ENCODE results near the gene STX4.
A peak's percentile ranks its signal among the peaks of the same experiment; 100 is the strongest.

STX4 gene

DNA sequence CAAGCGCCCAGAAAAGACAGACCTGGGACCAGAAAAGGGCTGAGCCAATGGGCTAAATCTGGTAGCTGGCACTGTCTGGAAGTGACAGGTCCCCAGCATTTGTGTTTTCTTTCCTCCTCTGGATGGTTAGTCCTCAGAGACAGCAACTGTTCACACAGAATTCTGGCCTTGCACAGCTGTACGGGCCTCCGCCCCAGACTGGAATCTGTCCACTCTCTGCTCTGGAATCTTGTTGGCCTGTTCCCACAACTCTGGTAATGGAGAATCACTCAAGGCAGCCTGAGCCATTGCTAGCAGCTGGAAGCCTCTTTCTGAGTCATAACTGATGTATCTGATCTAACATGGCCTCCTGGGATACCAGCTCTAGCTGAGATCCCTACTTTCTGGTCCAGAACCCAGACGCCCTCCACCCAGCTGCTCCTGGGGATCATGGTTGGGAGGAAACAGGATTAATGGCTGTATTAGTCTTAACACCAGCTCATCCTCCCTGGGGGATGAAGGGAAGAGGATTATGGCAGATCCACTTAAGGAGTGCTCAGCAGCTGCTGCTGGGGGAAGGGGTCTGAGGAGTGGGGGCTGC lies 31.6 kb downstream of the STX4 start:
- DNase-seq (ENCODE audit: low read depth): peak; percentile 92

GRCh38 chr16:31067342-31067741 lies 34.0 kb downstream of the STX4 start:
- DNase-seq (ENCODE audit: low read depth): no peak

- peak; percentile 88 for DNase-seq (ENCODE audit: low read depth)
Observed at GRCh38 chr16:31071861-31072260, 38.5 kb downstream of the STX4 start.

- DNase-seq (ENCODE audit: low read depth): no peak
Observed at GRCh38 chr16:31072540-31073141, 39.3 kb downstream of the STX4 start.

DNA sequence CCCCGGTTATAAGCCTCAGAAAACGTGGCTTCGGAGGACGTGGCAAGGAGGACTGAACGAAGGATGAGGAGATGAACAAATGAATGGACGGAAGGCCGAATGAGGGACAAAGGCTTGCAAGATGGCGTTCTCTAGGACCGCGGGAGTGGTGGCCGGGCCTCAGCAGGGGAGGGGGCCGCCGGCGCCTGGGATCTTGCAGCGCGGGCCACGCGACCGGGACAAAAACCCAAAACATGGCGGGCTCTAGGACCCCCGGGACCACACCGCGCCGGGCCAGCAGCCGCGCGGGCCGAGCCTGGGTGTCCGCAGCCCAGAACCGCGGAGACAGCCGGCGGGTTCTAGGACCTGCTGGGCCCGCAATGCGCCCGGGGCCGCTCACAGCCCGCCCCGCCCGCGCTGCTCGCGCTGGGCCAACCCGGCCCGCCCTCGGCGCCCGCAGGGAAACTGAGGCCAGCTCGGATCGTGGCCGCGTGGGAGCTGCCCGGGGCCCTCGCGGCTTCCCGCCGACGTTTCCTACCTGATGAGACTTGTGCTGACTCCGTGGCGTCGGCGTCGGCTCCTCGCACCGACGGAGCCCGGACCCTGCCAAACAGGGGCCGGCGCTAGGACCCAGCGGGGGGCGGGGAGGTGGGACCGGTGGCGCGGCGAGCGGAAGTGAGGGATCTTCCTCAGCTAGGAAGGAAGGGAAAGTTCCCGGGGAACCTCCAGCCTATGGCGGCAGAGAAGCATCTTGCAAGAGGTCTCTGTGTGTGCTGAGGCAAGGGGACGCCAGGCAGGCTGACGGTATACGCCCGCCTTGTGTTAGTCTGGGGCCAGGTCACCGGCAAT lies 40.0 kb downstream of the STX4 start:
- DNase-seq (ENCODE audit: low read depth): peak; percentile 77

- DNase-seq (ENCODE audit: low read depth): peak; percentile 98
Observed at GRCh38 chr16:31073970-31074813, 40.8 kb downstream of the STX4 start, which contains the start of the genes ZNF646 and ZNF668. Gene ZNF646, plus strand, starts transcription at chr16:31074422. Its CDS starts 1,903 bp downstream, at chr16:31076325. Gene ZNF668, minus strand, starts transcription at chr16:31074240. Its CDS starts 9,781 bp downstream, at chr16:31064459.

DNA sequence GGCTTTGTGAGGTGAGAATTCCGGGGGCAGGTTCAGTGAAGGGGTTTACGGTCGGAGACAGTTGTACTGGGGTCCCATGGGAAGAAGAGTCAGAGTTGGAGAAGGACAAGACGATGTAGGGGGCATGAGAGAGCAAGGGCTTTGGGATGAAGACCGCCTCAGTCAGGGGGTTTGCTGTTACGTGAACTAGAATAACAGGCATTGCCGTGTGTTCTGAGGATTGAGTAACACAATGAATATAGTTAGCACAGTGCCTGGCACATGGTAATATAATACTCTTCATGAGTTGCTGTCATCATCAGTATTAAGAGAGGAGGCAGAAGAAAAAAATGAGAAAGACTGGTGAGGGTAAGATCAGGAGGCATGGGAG lies 41.4 kb downstream of the STX4 start:
- no peak for DNase-seq (ENCODE audit: low read depth)

GRCh38 chr16:31076319-31076718 lies 43.0 kb downstream of the STX4 start:
- DNase-seq (ENCODE audit: low read depth): no peak

DNA sequence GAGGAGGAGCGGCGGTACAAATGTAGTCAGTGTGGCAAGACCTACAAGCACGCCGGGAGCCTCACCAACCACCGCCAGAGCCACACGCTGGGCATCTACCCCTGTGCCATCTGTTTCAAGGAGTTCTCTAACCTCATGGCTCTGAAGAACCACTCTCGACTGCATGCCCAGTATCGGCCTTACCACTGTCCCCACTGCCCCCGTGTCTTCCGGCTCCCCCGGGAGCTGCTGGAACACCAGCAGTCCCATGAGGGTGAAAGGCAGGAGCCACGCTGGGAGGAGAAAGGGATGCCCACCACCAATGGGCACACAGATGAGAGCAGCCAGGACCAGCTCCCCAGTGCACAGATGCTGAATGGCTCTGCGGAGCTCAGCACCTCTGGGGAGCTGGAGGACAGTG lies 43.7 kb downstream of the STX4 start:
- DNase-seq (ENCODE audit: low read depth): no peak

DNA sequence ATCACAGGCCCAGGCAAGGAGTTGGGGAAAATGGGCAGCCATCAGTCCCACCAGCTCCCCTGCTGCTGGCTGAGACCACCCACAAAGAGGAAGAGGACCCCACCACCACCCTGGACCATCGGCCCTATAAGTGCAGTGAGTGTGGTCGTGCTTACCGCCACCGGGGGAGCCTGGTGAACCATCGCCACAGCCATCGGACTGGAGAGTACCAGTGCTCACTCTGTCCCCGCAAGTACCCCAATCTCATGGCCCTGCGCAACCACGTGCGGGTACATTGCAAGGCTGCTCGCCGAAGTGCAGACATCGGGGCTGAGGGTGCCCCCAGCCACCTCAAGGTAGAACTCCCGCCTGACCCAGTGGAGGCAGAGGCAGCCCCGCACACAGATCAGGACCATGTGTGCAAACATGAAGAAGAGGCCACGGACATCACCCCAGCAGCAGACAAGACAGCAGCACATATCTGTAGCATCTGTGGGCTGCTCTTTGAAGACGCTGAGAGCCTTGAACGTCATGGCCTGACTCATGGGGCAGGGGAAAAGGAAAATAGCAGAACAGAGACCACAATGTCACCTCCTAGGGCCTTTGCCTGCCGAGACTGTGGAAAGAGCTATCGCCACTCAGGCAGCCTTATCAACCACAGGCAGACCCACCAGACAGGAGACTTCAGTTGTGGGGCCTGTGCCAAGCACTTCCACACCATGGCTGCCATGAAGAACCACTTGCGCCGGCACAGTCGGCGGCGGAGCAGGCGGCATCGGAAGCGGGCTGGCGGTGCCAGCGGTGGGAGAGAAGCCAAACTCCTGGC lies 44.4 kb downstream of the STX4 start:
- DNase-seq (ENCODE audit: low read depth): no peak

- no peak for DNase-seq (ENCODE audit: low read depth)
Observed at GRCh38 chr16:31078597-31079341, 45.4 kb downstream of the STX4 start.

DNA sequence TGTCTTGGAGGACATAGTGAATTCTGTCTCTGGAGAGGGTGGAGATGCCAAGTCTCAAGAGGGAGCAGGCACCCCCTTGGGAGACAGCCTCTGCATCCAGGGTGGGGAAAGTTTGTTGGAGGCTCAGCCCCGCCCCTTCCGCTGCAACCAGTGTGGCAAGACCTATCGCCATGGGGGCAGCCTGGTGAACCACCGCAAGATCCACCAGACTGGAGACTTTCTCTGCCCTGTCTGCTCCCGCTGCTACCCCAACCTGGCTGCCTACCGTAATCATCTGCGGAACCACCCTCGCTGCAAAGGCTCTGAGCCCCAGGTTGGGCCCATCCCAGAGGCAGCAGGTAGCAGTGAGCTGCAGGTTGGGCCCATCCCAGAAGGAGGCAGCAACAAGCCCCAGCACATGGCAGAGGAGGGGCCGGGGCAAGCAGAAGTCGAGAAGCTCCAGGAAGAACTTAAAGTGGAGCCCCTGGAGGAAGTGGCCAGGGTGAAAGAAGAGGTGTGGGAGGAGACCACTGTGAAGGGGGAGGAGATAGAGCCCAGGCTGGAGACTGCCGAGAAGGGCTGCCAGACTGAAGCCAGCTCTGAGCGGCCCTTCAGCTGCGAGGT lies 46.1 kb downstream of the STX4 start:
- DNase-seq (ENCODE audit: low read depth): no peak

- DNase-seq (ENCODE audit: low read depth): no peak
Observed at GRCh38 chr16:31080035-31080629, 46.8 kb downstream of the STX4 start.

DNA sequence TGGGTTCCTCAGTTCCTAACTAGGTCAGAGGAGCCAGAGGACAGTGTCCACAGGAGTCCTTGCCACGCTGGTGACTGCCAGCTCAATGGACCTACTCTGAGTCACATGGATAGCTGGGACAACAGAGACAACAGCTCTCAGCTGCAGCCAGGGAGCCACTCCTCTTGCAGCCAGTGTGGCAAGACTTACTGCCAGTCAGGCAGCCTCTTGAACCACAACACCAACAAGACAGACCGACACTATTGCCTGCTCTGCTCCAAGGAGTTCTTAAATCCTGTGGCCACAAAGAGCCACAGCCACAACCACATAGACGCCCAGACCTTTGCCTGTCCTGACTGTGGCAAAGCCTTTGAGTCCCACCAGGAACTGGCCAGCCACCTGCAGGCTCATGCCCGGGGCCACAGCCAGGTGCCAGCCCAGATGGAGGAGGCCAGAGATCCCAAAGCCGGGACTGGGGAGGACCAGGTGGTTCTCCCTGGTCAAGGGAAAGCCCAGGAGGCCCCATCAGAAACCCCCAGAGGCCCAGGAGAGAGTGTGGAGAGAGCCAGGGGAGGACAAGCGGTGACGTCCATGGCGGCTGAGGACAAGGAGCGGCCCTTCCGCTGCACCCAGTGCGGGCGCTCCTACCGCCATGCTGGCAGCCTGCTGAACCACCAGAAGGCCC lies 47.5 kb downstream of the STX4 start:
- DNase-seq (ENCODE audit: low read depth): no peak

DNA sequence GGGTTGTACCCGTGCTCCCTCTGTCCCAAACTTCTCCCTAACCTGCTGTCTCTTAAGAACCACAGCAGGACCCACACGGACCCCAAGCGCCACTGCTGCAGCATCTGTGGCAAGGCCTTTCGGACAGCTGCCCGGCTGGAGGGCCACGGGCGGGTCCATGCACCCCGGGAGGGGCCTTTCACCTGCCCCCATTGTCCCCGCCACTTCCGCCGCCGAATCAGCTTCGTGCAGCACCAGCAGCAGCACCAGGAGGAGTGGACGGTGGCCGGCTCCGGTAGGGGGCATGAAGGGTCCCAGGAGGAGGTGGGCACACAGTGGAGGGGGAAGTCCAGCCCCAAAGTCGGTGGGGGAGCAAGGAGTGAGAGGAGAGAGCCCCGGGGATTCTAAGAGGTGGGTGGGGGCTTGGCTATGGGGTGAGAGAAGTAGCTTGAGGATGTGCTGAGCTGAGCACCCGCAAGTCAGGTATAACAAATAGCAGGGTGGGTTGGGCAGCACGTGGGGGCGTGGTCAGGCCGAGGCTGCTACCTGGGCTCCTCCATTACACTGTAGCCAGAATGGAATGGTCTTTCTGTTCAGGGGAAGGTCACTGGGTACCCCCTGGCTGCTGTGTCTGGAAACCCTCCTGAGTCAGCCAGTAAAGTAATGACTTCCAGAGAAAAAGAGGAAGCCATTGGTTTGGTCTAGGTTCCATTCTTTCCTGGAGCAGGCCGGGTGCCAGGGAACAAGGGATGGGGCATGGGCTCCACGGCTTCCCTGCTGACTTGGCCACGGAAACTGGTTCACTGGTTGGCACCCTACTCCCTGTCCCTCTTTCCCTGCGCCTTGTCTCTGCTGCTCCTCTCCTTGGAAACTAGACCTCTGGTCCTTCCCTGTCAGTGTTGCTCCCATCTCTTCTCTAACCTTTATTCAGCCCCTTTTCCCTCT lies 48.3 kb downstream of the STX4 start:
- no peak for DNase-seq (ENCODE audit: low read depth)

DNA sequence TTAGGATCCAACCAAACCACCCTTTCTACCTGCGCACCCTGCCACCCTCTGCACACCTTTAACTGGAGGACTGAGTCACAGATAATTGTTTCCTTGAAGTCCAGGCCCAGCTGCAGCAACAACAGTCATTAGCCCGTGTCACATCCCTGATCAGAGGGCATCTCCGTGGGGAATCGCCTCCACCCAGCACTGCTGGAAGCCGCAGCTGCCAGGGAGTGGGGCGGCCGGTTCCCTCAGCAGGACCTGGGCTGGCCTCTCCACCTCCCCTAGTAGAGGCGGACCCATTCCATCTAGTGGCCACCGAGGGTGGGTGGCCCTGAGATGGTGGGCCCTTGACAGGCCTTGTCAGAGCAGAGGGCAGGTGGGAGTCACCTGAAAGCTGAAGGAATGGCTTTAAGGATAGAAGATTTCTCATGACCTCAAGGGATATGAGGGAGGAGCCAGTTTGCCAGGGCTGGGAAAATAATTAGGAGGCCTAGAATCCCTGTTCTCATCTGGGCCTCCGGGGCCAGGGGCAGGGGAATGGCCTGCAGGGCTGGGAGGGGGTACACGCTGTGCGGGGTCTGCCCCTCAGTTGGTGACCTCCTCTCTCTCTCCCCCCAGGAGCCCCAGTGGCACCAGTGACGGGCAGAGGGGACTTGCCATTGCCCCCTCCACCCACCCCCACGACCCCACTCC lies 49.1 kb downstream of the STX4 start:
- DNase-seq (ENCODE audit: low read depth): no peak

DNA sequence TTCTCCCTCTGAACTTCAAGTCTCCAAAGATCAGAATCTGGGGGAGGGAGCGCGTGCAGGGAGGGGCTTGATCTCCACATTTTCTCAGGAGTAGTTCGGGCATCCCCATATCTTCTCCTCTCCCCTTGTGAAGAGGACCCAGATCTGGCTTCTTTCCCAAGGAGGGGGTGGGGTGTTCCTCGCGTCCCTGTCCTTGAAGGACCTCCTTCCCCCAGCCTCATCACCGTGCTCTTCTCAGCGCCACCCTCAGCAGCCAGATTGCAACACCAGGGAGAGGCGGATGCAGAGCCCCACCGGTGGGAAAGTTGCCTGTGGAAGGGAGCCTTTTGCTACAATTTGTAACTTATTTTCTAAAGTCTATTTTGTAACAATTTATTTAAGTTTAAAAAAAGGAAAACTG lies 49.7 kb downstream of the STX4 start:
- DNase-seq (ENCODE audit: low read depth): no peak

DNA sequence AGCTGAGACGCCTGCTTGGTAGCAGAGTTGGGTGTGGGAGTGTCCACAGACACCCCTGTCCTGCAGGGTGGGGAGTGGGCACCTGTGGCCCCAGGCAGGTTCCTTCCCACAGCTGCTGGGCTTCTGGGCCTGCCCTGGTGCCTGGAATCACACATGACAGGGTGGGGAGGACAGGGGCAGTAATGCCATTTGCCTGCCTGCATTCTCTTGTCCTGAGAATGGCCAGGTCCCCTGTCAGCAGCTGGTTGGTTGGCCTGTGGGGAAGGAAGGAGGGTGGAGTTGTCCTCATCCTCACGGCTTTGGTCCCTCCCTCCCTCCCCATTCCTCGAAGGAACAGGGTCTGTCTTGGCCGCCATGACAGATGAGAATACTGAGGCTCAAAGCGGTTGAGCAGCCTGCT lies 50.2 kb downstream of the STX4 start:
- DNase-seq (ENCODE audit: low read depth): no peak
